ENCODE results near the gene CHD3. TPM values are rescaled to one million over a fixed set of nuclear protein-coding genes. Genes with fewer than 3 reads are reported as not detected.

Gene CHD3
- total and polyA plus RNA-seq, 2 donors (not counting 1 experiment from before 2014, with no cell fraction given), result 68.1 to 69.1 TPM

- no peak for TF ChIP-seq EZH2 (IDR thresholded peaks at IDR 0.05; ENCODE audit: borderline replicate concordance, insufficient read depth, low read depth, low read length, poor library complexity, severe bottlenecking)
- TF ChIP-seq CTCF (IDR thresholded peaks at IDR 0.05), result no peak
- DNase-seq, result no peak
- Histone ChIP-seq H3K9ac (ENCODE audit: low read length) (no peak overlapping the region), H3K79me2 (ENCODE audit: control insufficient read depth, insufficient read depth, low read length) (no peaks in the 10 kb centered on the region), H3K36me3 (replicated peaks in 1 of 2; ENCODE audit: control extremely low read depth in 1 of 2, control insufficient read depth in 1 of 2, extremely low read depth in 1 of 2, insufficient read depth in 2 of 2, low read length in 1 of 2) (peaks cover 2 to 54% of the 10 kb centered on the region in 2 experiments), H3K4me2 (replicated peaks; ENCODE audit: low read depth, low read length, poor library complexity, severe bottlenecking) (no peak overlapping the region), H3K4me1 (ENCODE audit: control insufficient read depth in 2 of 2, insufficient read depth in 2 of 2, low read length in 2 of 2) (no peaks in the 10 kb centered on the region), H4K20me1 (ENCODE audit: control insufficient read depth, insufficient read depth, low read length, poor library complexity, severe bottlenecking) (no peaks in the 10 kb centered on the region), H3K4me3 (ENCODE audit: control extremely low read depth in 1 of 5, extremely low read depth in 1 of 5, insufficient read depth in 1 of 5, low read depth in 2 of 5, low read length in 4 of 5) (no peak overlapping the region), H2AFZ (ENCODE audit: insufficient read depth, low read depth, low read length, poor library complexity, severe bottlenecking) (no peak overlapping the region), H3K9me3 (ENCODE audit: control extremely low read depth in 1 of 3, control insufficient read depth in 2 of 3, insufficient read depth in 1 of 3, low read length in 2 of 3) (no peaks in the 10 kb centered on the region), H3K27me3 (replicated peaks in 1 of 4; ENCODE audit: control extremely low read depth in 1 of 4, control insufficient read depth in 3 of 4, insufficient read depth in 4 of 4, low read length in 3 of 4) (no peaks in the 10 kb centered on the region), H3K27ac (ENCODE audit: low read length in 2 of 2) (no peak overlapping the region)
- H3K27ac Mint-ChIP-seq, result no peak overlapping the region
- 90% methylated on average over 5 of the region's 9 CpGs for WGBS (ENCODE audit: insufficient coverage)
- ChIA-PET CTCF (no interaction called here), POLR2A (no interaction called here)
- no peaks in the 10 kb centered on the region for H3K27me3 Mint-ChIP-seq
- no peaks in the 10 kb centered on the region for H3K4me1 Mint-ChIP-seq
- H3K4me3 Mint-ChIP-seq, result no peak overlapping the region
- H3K9me3 Mint-ChIP-seq (ENCODE audit: insufficient read depth), result no peaks in the 10 kb centered on the region
- ATAC-seq (ENCODE audit: low read depth), result no peak
- intact Hi-C loops (cut with micrococcal nuclease), result no loop called here
Observed at GRCh38 chr17:7894226-7894625, 5.6 kb downstream of the CHD3 start.

GRCh38 chr17:7894866-7895265, 6.3 kb downstream of the CHD3 start:
- no peaks in the 10 kb centered on the region for H3K9me3 ChIP-seq (ENCODE audit: control extremely low read depth in 1 of 3, control insufficient read depth in 2 of 3, insufficient read depth in 1 of 3, low read length in 2 of 3)
- Mint-ChIP-seq H3K9me3 (ENCODE audit: insufficient read depth) (no peaks in the 10 kb centered on the region), H3K27ac (no peak overlapping the region), H3K27me3 (no peaks in the 10 kb centered on the region), H3K4me1 (no peaks in the 10 kb centered on the region), H3K4me3 (no peak overlapping the region)
- no peak overlapping the region for H2AFZ ChIP-seq (ENCODE audit: insufficient read depth, low read depth, low read length, poor library complexity, severe bottlenecking)
- H3K9ac ChIP-seq (ENCODE audit: low read length), result no peak overlapping the region
- no peaks in the 10 kb centered on the region for H3K4me1 ChIP-seq (ENCODE audit: control insufficient read depth in 2 of 2, insufficient read depth in 2 of 2, low read length in 2 of 2)
- H3K4me2 ChIP-seq (replicated peaks; ENCODE audit: low read depth, low read length, poor library complexity, severe bottlenecking), result no peak overlapping the region
- intact Hi-C loops (cut with micrococcal nuclease), result no loop called here
- H3K4me3 ChIP-seq (ENCODE audit: control extremely low read depth in 1 of 5, extremely low read depth in 1 of 5, insufficient read depth in 1 of 5, low read depth in 2 of 5, low read length in 4 of 5), result no peak overlapping the region
- ATAC-seq (ENCODE audit: low read depth) (no peak), DNase-seq (no peak)
- TF ChIP-seq EZH2 (IDR thresholded peaks at IDR 0.05; ENCODE audit: borderline replicate concordance, insufficient read depth, low read depth, low read length, poor library complexity, severe bottlenecking), result no peak
- no peak for TF ChIP-seq CTCF (IDR thresholded peaks at IDR 0.05)
- ChIA-PET CTCF (interaction anchor here (1.1 kb wide), 1 partner anchor 33 kb away, joined by 3 read pairs; no protein-coding TSS in a partner anchor), POLR2A (no interaction called here)
- no peaks in the 10 kb centered on the region for H3K27me3 ChIP-seq (replicated peaks in 1 of 4; ENCODE audit: control extremely low read depth in 1 of 4, control insufficient read depth in 3 of 4, insufficient read depth in 4 of 4, low read length in 3 of 4)
- 100% methylated on average over 3 of the region's 8 CpGs for WGBS (ENCODE audit: insufficient coverage)
- H3K36me3 ChIP-seq (replicated peaks in 1 of 2; ENCODE audit: control extremely low read depth in 1 of 2, control insufficient read depth in 1 of 2, extremely low read depth in 1 of 2, insufficient read depth in 2 of 2, low read length in 1 of 2), result peaks cover 4 to 61% of the 10 kb centered on the region in 2 experiments
- H4K20me1 ChIP-seq (ENCODE audit: control insufficient read depth, insufficient read depth, low read length, poor library complexity, severe bottlenecking), result no peaks in the 10 kb centered on the region
- no peak overlapping the region for H3K27ac ChIP-seq (ENCODE audit: low read length in 2 of 2)
- no peaks in the 10 kb centered on the region for H3K79me2 ChIP-seq (ENCODE audit: control insufficient read depth, insufficient read depth, low read length)

Measured in B cell (primary cell).